Measurements from ENCODE around the gene KCNIP4. TPM values are rescaled to one million over a fixed set of nuclear protein-coding genes. Genes with fewer than 3 reads are reported as not detected.

The KCNIP4 gene
- total RNA-seq, 1 donor from 2014 or later = 0.39 TPM

DNA sequence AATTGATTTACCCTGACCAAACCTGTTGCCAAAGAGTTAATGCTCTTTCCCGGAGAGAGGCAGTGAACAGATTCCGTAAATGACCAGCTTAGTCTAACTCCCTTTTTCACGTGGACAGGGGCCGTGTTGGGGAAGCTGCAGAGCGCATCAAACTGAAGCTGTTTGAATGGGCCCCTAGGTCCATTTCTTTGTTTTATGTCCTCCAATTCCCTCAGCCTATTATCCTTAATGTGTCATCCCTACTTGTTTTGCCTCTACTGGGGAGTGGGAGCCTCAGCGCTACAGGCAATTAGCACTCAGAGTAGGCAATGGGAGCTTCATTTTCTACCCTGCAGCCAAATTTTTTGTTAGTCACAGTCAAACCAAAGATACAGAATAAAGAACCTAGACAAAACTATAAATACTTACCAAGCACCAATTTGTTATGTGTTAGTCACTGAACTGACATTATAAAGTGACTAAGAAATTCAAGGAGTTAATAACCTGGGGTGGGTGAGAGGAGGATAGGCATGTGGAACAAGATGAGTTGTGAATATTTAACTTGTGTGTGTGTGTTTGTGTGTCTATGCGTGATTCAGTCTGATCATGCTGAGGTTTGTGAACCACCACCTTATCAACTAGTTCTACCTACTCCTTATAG lies 830.9 kb downstream of the KCNIP4 start:
- Histone ChIP-seq H3K79me2 (ENCODE audit: low read depth) (no peaks in the 10 kb centered on the region), H3K4me3 (no peak overlapping the region), H3K27me3 (no peaks in the 10 kb centered on the region), H3K36me3 (no peaks in the 10 kb centered on the region), H3K27ac (no peak overlapping the region), H2AFZ (replicated peaks) (no peak overlapping the region), H3K9ac (no peak overlapping the region), H3F3A (ENCODE audit: low read depth) (no peaks in the 10 kb centered on the region), H3K4me1 (peaks cover 7% of the 10 kb centered on the region), H3K4me2 (peak overlapping the region; percentile 45), H4K20me1 (ENCODE audit: low read depth) (no peaks in the 10 kb centered on the region), H3K9me3 (ENCODE audit: low read depth) (no peaks in the 10 kb centered on the region)
- H3K27me3 Mint-ChIP-seq (ENCODE audit: insufficient read depth, low read depth) = peaks cover 2% of the 10 kb centered on the region
- no peaks in the 10 kb centered on the region for H3K36me3 Mint-ChIP-seq
- no peaks in the 10 kb centered on the region for H3K4me1 Mint-ChIP-seq
- no peak overlapping the region for H3K27ac Mint-ChIP-seq
- peak; percentile 19 for DNase-seq (ENCODE audit: low spot score)
- TF ChIP-seq EZH2 (IDR thresholded peaks at IDR 0.05) = no peak
- no peak for TF ChIP-seq EZH2phosphoT487 (IDR thresholded peaks at IDR 0.05)
- TF ChIP-seq, protein P1, sequence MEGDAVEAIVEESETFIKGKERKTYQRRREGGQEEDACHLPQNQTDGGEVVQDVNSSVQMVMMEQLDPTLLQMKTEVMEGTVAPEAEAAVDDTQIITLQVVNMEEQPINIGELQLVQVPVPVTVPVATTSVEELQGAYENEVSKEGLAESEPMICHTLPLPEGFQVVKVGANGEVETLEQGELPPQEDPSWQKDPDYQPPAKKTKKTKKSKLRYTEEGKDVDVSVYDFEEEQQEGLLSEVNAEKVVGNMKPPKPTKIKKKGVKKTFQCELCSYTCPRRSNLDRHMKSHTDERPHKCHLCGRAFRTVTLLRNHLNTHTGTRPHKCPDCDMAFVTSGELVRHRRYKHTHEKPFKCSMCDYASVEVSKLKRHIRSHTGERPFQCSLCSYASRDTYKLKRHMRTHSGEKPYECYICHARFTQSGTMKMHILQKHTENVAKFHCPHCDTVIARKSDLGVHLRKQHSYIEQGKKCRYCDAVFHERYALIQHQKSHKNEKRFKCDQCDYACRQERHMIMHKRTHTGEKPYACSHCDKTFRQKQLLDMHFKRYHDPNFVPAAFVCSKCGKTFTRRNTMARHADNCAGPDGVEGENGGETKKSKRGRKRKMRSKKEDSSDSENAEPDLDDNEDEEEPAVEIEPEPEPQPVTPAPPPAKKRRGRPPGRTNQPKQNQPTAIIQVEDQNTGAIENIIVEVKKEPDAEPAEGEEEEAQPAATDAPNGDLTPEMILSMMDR (IDR thresholded peaks at IDR 0.05) = no peak
- no peak overlapping the region for H3K4me3 Mint-ChIP-seq
- H3K9me3 Mint-ChIP-seq = no peaks in the 10 kb centered on the region

DNA sequence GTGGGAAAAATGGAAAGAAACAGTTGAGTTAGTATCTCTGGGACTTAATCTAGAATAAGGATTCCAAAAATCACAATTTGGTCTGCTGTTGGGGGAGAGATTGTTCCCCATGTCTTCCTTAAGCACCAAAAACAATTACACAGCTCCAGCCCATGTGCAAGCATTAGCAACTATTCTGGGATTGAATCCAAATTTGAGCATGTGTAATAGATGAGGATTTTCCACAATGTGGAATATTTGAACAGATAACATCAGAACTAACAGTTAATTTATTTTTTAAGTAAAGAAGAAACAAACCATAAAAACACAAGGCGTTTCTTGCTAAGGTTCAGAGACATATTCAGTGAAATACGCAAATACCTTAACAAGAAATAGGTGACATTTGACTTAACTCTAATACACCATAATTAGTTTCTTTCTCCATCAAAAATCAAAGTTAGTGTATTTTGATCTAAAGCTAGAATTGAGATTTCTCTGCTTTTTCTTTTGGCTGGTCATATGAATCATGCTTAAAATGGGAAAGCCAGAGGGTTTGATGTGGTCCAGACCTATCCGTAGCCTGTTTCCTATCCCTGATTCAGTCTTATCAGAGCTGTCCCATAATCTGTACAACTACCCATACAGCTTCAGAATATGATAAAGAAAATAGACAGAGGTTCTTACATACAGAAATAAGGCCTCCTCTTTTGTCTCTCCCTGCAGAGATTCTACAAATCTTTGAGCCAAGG lies 834.9 kb downstream of the KCNIP4 start:
- Histone ChIP-seq H4K20me1 (ENCODE audit: low read depth) (no peaks in the 10 kb centered on the region), H3K27me3 (no peaks in the 10 kb centered on the region), H3K4me1 (peaks cover 7% of the 10 kb centered on the region), H3K36me3 (no peaks in the 10 kb centered on the region), H2AFZ (replicated peaks) (no peak overlapping the region), H3F3A (ENCODE audit: low read depth) (no peaks in the 10 kb centered on the region), H3K27ac (no peak overlapping the region), H3K9ac (no peak overlapping the region), H3K9me3 (ENCODE audit: low read depth) (no peaks in the 10 kb centered on the region), H3K79me2 (ENCODE audit: low read depth) (no peaks in the 10 kb centered on the region), H3K4me3 (no peak overlapping the region), H3K4me2 (no peak overlapping the region)
- H3K4me1 Mint-ChIP-seq = no peaks in the 10 kb centered on the region
- H3K27me3 Mint-ChIP-seq (ENCODE audit: insufficient read depth, low read depth) = peaks cover 2% of the 10 kb centered on the region
- H3K9me3 Mint-ChIP-seq = peaks cover 7% of the 10 kb centered on the region
- no peak overlapping the region for H3K4me3 Mint-ChIP-seq
- TF ChIP-seq, protein P1 (IDR thresholded peaks at IDR 0.05) = no peak
- no peak for TF ChIP-seq EZH2phosphoT487 (IDR thresholded peaks at IDR 0.05)
- no peak for TF ChIP-seq EZH2 (IDR thresholded peaks at IDR 0.05)
- DNase-seq (ENCODE audit: low spot score) = no peak
- H3K36me3 Mint-ChIP-seq = no peaks in the 10 kb centered on the region
- no peak overlapping the region for H3K27ac Mint-ChIP-seq

DNA sequence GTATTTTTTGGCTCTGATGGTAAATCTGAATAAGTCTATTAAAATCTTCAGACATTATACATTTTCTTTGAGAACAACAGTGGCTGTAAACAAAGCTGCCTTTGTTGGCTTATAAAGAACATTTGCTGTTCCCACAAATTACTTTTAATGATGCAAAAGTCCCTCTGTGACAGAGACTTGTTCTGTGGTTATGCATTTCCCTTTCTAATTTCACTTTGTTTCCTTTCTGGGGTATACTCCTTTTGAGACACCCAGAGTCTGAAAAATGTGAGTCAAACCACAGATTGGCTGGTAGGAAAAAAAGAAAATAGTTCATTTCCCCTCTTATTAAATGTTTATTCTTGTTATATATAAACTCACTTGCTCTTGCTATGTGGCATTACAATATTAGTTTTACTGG lies 845.9 kb downstream of the KCNIP4 start:
- no peaks in the 10 kb centered on the region for H3K36me3 ChIP-seq
- no peak overlapping the region for H2AFZ ChIP-seq (replicated peaks)
- no peaks in the 10 kb centered on the region for H3K4me1 ChIP-seq

More for the DNA sequence above, 845.9 kb downstream of the KCNIP4 start:
- no peaks in the 10 kb centered on the region for H3K36me3 Mint-ChIP-seq
- TF ChIP-seq EZH2 (IDR thresholded peaks at IDR 0.05) (no peak), EZH2phosphoT487 (IDR thresholded peaks at IDR 0.05) (no peak)
- TF ChIP-seq, protein P1 (IDR thresholded peaks at IDR 0.05) = no peak
- no peak overlapping the region for H3K4me3 Mint-ChIP-seq
- H3K79me2 ChIP-seq (ENCODE audit: low read depth) = no peaks in the 10 kb centered on the region
- H3K9me3 ChIP-seq (ENCODE audit: low read depth) = no peaks in the 10 kb centered on the region
- H3K27me3 ChIP-seq = no peaks in the 10 kb centered on the region
- DNase-seq (ENCODE audit: low spot score) = no peak
- H3K27ac ChIP-seq = no peak overlapping the region
- no peaks in the 10 kb centered on the region for H3K4me1 Mint-ChIP-seq
- no peak overlapping the region for H3K27ac Mint-ChIP-seq
- H3K4me3 ChIP-seq = no peak overlapping the region
- no peak overlapping the region for H3K9ac ChIP-seq
- peaks cover 2% of the 10 kb centered on the region for H3K9me3 Mint-ChIP-seq
- no peaks in the 10 kb centered on the region for H4K20me1 ChIP-seq (ENCODE audit: low read depth)
- no peak overlapping the region for H3K4me2 ChIP-seq
- peaks cover 2% of the 10 kb centered on the region for H3K27me3 Mint-ChIP-seq (ENCODE audit: insufficient read depth, low read depth)
- no peaks in the 10 kb centered on the region for H3F3A ChIP-seq (ENCODE audit: low read depth)
